K562 (cell line): ENCODE results near the gene CACNA2D3. TPM values are rescaled to one million over a fixed set of nuclear protein-coding genes. Genes with fewer than 3 reads are reported as not detected.

Source experiments
- ATAC-seq: fragments of 200-7000 bp; cut with Tn5 transposase; 3 replicates; pipeline ENCODE4 v1.9.1; 2020; ENCODE audit warnings: moderate library complexity
- BruUV-seq: library from RNA; stranded (reverse); fragments of 400-500 nt; replicated peaks from 2 replicates; lab custom pipeline; 2021; lab: Mats Ljungman, UMichigan
- CTCF ChIA-PET: fragments of 300-600 bp; formaldehyde crosslinking; extraction: SDS; loops from one replicate; lab custom pipeline; 2021; ENCODE audit warnings: low intra/inter-chr PET ratio; lab: Yijun Ruan, JAX
- POLR2A ChIA-PET: fragments of 300-600, 350-650 bp; sonication (Branson Sonifier 250); formaldehyde crosslinking; extraction: SDS; loops from one replicate; lab custom pipeline; 2021; ENCODE audit warnings: antibody characterized with exemption, inconsistent platforms; lab: Yijun Ruan, JAX
- DNase-seq, 4 experiments: peaks; one replicate each; pipeline versions ENCODE4 v3.0.0 to v3.0.0-alpha.2; 2011 to 2018; ENCODE audit warnings: low spot score in 3 of 4, mixed read lengths in 3 of 4; ENCODE audit errors: extremely low read depth in 1 of 4
- FAIRE-seq: peaks from 2 replicates; lab custom pipeline; 2011; peaks lifted over from hg19 to GRCh38; lab: Jason Lieb, UNC
- H2AFZ ChIP-seq: 2 replicates; pipeline ENCODE4 v1.6.0; 2011; ENCODE audit warnings: low read depth, low read length, control low read depth, inconsistent platforms
- H3K27ac ChIP-seq: fragments of 200-600 bp; 3 replicates; pipeline ENCODE4 v1.8.0; 2011; ENCODE audit warnings: low read depth, mild to moderate bottlenecking, control low read depth, inconsistent platforms, low read length, moderate library complexity, mixed read lengths; ENCODE audit errors: extremely low read depth
- H3K27me3 ChIP-seq, 2 experiments: fragments of 300-600 bp in 1 of 2; 2 replicates in 1 of 2; 3 replicates in 1 of 2; pipeline versions ENCODE4 v1.6.0 to v1.8.0; 2011; ENCODE audit warnings: inconsistent platforms in 2 of 2, low read length in 2 of 2, mild to moderate bottlenecking in 1 of 2, mixed read lengths in 1 of 2, moderate library complexity in 1 of 2; ENCODE audit not compliant: control insufficient read depth in 2 of 2, insufficient read depth in 2 of 2
- H3K36me3 ChIP-seq: fragments of 300-600 bp; 3 replicates; pipeline ENCODE4 v1.8.0; 2011; ENCODE audit warnings: mild to moderate bottlenecking, low read length, inconsistent platforms; ENCODE audit not compliant: control insufficient read depth, insufficient read depth
- H3K4me1 ChIP-seq, 2 experiments: fragments of 200-600 bp in 1 of 2; replicated peaks in 1 of 2; 2 replicates in 1 of 2; 3 replicates in 1 of 2; pipeline versions ENCODE4 v1.5.1 to v1.8.0; 2011; ENCODE audit warnings: inconsistent platforms in 2 of 2, low read length in 2 of 2, mild to moderate bottlenecking in 1 of 2, mixed read lengths in 1 of 2, moderate library complexity in 1 of 2; ENCODE audit not compliant: control insufficient read depth in 2 of 2, insufficient read depth in 2 of 2
- H3K4me2 ChIP-seq: 2 replicates; pipeline ENCODE4 v1.6.1; 2011; ENCODE audit warnings: low read length, control low read depth, inconsistent platforms, mixed read lengths; ENCODE audit not compliant: insufficient read depth
- H3K4me3 ChIP-seq: fragments of 200-600 bp; sonication (generic), shearing (Covaris generic); 2 replicates; pipeline ENCODE4 v1.5.1; 2016; ENCODE audit warnings: control low read depth, inconsistent platforms
- H3K79me2 ChIP-seq: fragments of 200-600 bp; 3 replicates; pipeline ENCODE4 v1.8.0; 2011; ENCODE audit warnings: low read length, inconsistent platforms; ENCODE audit not compliant: control insufficient read depth, insufficient read depth
- H3K9ac ChIP-seq, 2 experiments: 2 replicates each; pipeline versions ENCODE4 v1.6.0 to v1.6.1; 2011; ENCODE audit warnings: low read depth in 2 of 2, low read length in 2 of 2, control low read depth in 1 of 2, inconsistent platforms in 1 of 2, mild to moderate bottlenecking in 1 of 2, mixed read lengths in 1 of 2; ENCODE audit not compliant: insufficient read depth in 1 of 2
- H3K9me1 ChIP-seq: one replicate; pipeline ENCODE4 v1.6.0; 2011; ENCODE audit warnings: inconsistent platforms, mild to moderate bottlenecking, low read length, moderate library complexity; ENCODE audit not compliant: control insufficient read depth, insufficient read depth
- H3K9me3 ChIP-seq: replicated peaks from 2 replicates; pipeline ENCODE4 v1.5.1; 2011; ENCODE audit warnings: low read depth, low read length, inconsistent platforms; ENCODE audit not compliant: control insufficient read depth, insufficient read depth
- H4K20me1 ChIP-seq: replicated peaks from 2 replicates; pipeline ENCODE4 v1.6.1; 2011; ENCODE audit warnings: low read length, inconsistent platforms, mixed read lengths; ENCODE audit not compliant: control insufficient read depth, insufficient read depth
- ARID1B ChIP-seq: fragments of 450-650 bp; IDR thresholded peaks from 2 replicates; pipeline ENCODE4 v1.6.1; 2016; ENCODE audit warnings: antibody characterized with exemption, mild to moderate bottlenecking, inconsistent platforms
- MAFG ChIP-seq: fragments of 450-650 bp; conservative IDR thresholded peaks from 2 replicates; pipeline ENCODE4 v1.6.1; 2016; ENCODE audit warnings: missing genetic modification characterization, missing compliant biosample characterization
- NR3C1 ChIP-seq: sonication (generic); formaldehyde crosslinking; IDR thresholded peaks from 2 replicates; pipeline ENCODE4 v1.8.1; 2022; ENCODE audit warnings: missing genetic modification reagents
- PHF8 ChIP-seq: fragments of 200-600 bp; sonication (generic); IDR thresholded peaks from 2 replicates; pipeline ENCODE4 v1.6.1; 2012; ENCODE audit warnings: mixed run types, mild to moderate bottlenecking, inconsistent platforms, low read length, moderate library complexity, borderline replicate concordance
- YBX1 ChIP-seq: fragments of 450-650 bp; IDR thresholded peaks from 2 replicates; pipeline ENCODE4 v1.7.1; 2016; ENCODE audit warnings: mild to moderate bottlenecking
- ZNF24 ChIP-seq: fragments of 450-650 bp; IDR thresholded peaks from 2 replicates; pipeline ENCODE4 v1.6.1; 2016
- ZNF431 ChIP-seq: sonication (generic); formaldehyde crosslinking; IDR thresholded peaks from 2 replicates; pipeline ENCODE4 v1.8.0; 2022; ENCODE audit warnings: mild to moderate bottlenecking, missing genetic modification reagents
- ZNF436 ChIP-seq: fragments of 250-450, 450-650 bp; sonication (Bioruptor Pico); formaldehyde crosslinking; IDR thresholded peaks from 2 replicates; pipeline ENCODE4 v1.7.0; 2020; ENCODE audit warnings: mild to moderate bottlenecking
- WGBS: fragments of 100-300 bp; shearing (Covaris generic); methylation state at CpG from one replicate; pipeline ENCODE4 v1.1.6; 2016; ENCODE audit warnings: low coverage, mixed read lengths; ENCODE audit not compliant: insufficient coverage; ENCODE audit errors: missing lambda C conversion rate; 5-methylcytosine and 5-hydroxymethylcytosine counted together
- in situ Hi-C: fragments of 300-500 bp; cut with MboI; formaldehyde crosslinking; loops from 4 replicates; pipeline ENCODE4 v1.15.0; 2018; ENCODE audit warnings: inconsistent platforms, mixed read lengths
- intact Hi-C: fragments of 100-400 bp; cut with micrococcal nuclease; formaldehyde crosslinking; loops from 2 replicates; pipeline ENCODE4 v1.14.2; 2022
- polyA plus RNA-seq, 8 experiments: library from polyadenylated mRNA; depleted of rRNA in 4 of 8; stranded (reverse) in 5 of 8; unstranded in 3 of 8; fragments of >200 nt; fragmentation: Nextera tagmentation in 2 of 8; fragmentation: Illumina TruSeq in 1 of 8; extraction: Ambion mirVana in 2 of 8; extraction: Trizol in 1 of 8; gene quantifications; 2 replicates each; pipeline versions ENCODE4 v1.2.1 to v1.2.3, GENCODE V29; 2011 to 2014; ENCODE audit warnings: inconsistent platforms in 1 of 8, missing spikeins in 1 of 8
- total RNA-seq, 7 experiments: library from RNA; depleted of rRNA in 6 of 7; stranded (reverse); fragments of >200 nt in 6 of 7; fragmentation: Illumina TruSeq in 2 of 7; extraction: Trizol in 2 of 7; gene quantifications; 2 replicates each; pipeline versions ENCODE4 v1.2.1 to v1.2.3, GENCODE V29; 2011 to 2021; ENCODE audit warnings: low replicate concordance in 1 of 7
- TF ChIP-seq, protein P1 (sequence below): sonication (generic); formaldehyde crosslinking; IDR thresholded peaks from 2 replicates; pipeline ENCODE4 v1.8.0; 2022; ENCODE audit warnings: mild to moderate bottlenecking, missing genetic modification reagents
- TF ChIP-seq, protein P2 (sequence below), 2 experiments: fragments of 450-650 bp; IDR thresholded peaks; 2 replicates each; pipeline ENCODE4 v1.6.1; 2016
- TF ChIP-seq, protein P3 (sequence below): fragments of 450-650 bp; formaldehyde crosslinking; IDR thresholded peaks from 2 replicates; pipeline ENCODE4 v1.4.0; 2022; ENCODE audit warnings: missing genetic modification characterization
- TF ChIP-seq, protein P4 (sequence below): fragments of 450-650 bp; IDR thresholded peaks from 2 replicates; pipeline ENCODE4 v1.6.1; 2016; ENCODE audit warnings: low read depth, mild to moderate bottlenecking, moderate library complexity

CACNA2D3 gene
- total and polyA plus RNA-seq, 9 of the 15 experiments (the other 6 are each of a cell fraction or from before 2014, with no cell fraction given) = 0.01 TPM; not detected in 8

DNA sequence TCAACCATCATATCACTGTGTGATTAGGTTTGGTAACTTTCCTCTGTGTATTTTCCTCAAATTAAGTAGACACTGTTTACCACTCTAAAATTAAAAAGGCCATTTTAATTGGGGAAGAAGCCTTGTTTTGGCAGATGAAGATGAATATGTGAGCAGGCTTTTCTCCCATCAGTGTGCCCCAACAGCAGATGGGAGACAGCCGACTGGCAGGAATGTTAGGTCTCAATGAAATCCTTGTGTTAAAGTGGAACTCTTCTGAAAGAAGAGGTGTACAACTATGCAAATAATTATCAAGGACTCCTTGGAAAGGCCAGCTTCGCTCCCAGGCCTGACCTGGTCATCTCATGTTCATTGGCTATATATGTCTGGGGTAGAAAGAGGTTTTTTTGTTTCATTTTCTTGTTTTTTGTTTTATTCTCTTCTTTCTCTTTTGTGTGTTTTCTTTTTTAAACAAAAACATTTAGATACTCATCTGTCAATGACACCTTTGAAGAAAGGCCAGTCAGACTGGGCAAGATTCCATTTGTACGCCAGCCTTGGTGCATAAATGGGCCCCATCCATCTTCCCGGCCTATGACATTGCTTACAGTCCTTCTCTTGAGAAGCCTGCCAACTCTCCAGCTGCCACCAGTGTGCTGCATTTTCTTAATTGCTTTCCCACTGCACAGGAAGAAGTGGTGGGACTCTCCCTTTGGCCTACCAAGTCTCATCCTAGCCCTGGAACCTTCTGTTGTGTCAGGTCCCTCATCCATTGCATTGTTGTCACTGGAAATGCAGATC is 779.7 kb downstream of the CACNA2D3 start:
- H3K4me3 ChIP-seq = no peak overlapping the region
- ATAC-seq (no peak), FAIRE-seq (no peak), DNase-seq (no peak)
- CTCF ChIA-PET = no interaction called here
- no peaks in the 10 kb centered on the region for H3K9me1 ChIP-seq
- no peak overlapping the region for H3K9ac ChIP-seq
- 11% methylated on average over 3 of the region's 4 CpGs for WGBS
- no peaks in the 10 kb centered on the region for H3K36me3 ChIP-seq
- no peak for TF ChIP-seq ZNF431 (CRISPR knock-in tag)
- TF ChIP-seq ZNF24 = no peak
- TF ChIP-seq, protein P1, sequence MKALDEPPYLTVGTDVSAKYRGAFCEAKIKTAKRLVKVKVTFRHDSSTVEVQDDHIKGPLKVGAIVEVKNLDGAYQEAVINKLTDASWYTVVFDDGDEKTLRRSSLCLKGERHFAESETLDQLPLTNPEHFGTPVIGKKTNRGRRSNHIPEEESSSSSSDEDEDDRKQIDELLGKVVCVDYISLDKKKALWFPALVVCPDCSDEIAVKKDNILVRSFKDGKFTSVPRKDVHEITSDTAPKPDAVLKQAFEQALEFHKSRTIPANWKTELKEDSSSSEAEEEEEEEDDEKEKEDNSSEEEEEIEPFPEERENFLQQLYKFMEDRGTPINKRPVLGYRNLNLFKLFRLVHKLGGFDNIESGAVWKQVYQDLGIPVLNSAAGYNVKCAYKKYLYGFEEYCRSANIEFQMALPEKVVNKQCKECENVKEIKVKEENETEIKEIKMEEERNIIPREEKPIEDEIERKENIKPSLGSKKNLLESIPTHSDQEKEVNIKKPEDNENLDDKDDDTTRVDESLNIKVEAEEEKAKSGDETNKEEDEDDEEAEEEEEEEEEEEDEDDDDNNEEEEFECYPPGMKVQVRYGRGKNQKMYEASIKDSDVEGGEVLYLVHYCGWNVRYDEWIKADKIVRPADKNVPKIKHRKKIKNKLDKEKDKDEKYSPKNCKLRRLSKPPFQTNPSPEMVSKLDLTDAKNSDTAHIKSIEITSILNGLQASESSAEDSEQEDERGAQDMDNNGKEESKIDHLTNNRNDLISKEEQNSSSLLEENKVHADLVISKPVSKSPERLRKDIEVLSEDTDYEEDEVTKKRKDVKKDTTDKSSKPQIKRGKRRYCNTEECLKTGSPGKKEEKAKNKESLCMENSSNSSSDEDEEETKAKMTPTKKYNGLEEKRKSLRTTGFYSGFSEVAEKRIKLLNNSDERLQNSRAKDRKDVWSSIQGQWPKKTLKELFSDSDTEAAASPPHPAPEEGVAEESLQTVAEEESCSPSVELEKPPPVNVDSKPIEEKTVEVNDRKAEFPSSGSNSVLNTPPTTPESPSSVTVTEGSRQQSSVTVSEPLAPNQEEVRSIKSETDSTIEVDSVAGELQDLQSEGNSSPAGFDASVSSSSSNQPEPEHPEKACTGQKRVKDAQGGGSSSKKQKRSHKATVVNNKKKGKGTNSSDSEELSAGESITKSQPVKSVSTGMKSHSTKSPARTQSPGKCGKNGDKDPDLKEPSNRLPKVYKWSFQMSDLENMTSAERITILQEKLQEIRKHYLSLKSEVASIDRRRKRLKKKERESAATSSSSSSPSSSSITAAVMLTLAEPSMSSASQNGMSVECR = no peak
- no peak for TF ChIP-seq ZNF436 (CRISPR knock-in tag)
- no peak for TF ChIP-seq NR3C1 (CRISPR knock-in tag)
- TF ChIP-seq, protein P2, sequence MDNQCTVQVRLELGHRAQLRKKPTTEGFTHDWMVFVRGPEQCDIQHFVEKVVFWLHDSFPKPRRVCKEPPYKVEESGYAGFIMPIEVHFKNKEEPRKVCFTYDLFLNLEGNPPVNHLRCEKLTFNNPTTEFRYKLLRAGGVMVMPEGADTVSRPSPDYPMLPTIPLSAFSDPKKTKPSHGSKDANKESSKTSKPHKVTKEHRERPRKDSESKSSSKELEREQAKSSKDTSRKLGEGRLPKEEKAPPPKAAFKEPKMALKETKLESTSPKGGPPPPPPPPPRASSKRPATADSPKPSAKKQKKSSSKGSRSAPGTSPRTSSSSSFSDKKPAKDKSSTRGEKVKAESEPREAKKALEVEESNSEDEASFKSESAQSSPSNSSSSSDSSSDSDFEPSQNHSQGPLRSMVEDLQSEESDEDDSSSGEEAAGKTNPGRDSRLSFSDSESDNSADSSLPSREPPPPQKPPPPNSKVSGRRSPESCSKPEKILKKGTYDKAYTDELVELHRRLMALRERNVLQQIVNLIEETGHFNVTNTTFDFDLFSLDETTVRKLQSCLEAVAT (IDR thresholded peaks at IDR 0.05) = no peak
- TF ChIP-seq ARID1B = no peak
- TF ChIP-seq, protein P3, sequence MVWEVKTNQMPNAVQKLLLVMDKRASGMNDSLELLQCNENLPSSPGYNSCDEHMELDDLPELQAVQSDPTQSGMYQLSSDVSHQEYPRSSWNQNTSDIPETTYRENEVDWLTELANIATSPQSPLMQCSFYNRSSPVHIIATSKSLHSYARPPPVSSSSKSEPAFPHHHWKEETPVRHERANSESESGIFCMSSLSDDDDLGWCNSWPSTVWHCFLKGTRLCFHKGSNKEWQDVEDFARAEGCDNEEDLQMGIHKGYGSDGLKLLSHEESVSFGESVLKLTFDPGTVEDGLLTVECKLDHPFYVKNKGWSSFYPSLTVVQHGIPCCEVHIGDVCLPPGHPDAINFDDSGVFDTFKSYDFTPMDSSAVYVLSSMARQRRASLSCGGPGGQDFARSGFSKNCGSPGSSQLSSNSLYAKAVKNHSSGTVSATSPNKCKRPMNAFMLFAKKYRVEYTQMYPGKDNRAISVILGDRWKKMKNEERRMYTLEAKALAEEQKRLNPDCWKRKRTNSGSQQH (CRISPR knock-in tag) = no peak
- no peak for TF ChIP-seq MAFG (tag)
- no peak for TF ChIP-seq PHF8
- TF ChIP-seq YBX1 = no peak
- TF ChIP-seq, protein P4, sequence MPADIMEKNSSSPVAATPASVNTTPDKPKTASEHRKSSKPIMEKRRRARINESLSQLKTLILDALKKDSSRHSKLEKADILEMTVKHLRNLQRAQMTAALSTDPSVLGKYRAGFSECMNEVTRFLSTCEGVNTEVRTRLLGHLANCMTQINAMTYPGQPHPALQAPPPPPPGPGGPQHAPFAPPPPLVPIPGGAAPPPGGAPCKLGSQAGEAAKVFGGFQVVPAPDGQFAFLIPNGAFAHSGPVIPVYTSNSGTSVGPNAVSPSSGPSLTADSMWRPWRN = no peak
- H3K4me2 ChIP-seq = no peak overlapping the region
- no peaks in the 10 kb centered on the region for H4K20me1 ChIP-seq
- no peak overlapping the region for H3K27ac ChIP-seq
- POLR2A ChIA-PET = no interaction called here
- in situ Hi-C loops (no loop called here), intact Hi-C loops (no loop called here)
- no TSS peak for BruUV-seq
- H3K27me3 ChIP-seq = no peaks in the 10 kb centered on the region
- H3K79me2 ChIP-seq = no peaks in the 10 kb centered on the region
- no peaks in the 10 kb centered on the region for H3K4me1 ChIP-seq
- H2AFZ ChIP-seq = no peak overlapping the region
- no peaks in the 10 kb centered on the region for H3K9me3 ChIP-seq
